Activated CD4-positive, alpha-beta T cell treated with anti-CD3 and anti-CD28 coated beads, Interleukin-2, amount 50 U/mL, for 16 hours (primary cell): ENCODE measurements around the gene ME2.
"Not testable (repeated sequence)": the region's sequence is repeated elsewhere in the genome, so short reads cannot be mapped to it uniquely, and the experiment has no call there.

Experiments used
- DNase-seq: peaks from one replicate; pipeline ENCODE4 v3.0.0-alpha.2; 2020

ME2 gene

DNA sequence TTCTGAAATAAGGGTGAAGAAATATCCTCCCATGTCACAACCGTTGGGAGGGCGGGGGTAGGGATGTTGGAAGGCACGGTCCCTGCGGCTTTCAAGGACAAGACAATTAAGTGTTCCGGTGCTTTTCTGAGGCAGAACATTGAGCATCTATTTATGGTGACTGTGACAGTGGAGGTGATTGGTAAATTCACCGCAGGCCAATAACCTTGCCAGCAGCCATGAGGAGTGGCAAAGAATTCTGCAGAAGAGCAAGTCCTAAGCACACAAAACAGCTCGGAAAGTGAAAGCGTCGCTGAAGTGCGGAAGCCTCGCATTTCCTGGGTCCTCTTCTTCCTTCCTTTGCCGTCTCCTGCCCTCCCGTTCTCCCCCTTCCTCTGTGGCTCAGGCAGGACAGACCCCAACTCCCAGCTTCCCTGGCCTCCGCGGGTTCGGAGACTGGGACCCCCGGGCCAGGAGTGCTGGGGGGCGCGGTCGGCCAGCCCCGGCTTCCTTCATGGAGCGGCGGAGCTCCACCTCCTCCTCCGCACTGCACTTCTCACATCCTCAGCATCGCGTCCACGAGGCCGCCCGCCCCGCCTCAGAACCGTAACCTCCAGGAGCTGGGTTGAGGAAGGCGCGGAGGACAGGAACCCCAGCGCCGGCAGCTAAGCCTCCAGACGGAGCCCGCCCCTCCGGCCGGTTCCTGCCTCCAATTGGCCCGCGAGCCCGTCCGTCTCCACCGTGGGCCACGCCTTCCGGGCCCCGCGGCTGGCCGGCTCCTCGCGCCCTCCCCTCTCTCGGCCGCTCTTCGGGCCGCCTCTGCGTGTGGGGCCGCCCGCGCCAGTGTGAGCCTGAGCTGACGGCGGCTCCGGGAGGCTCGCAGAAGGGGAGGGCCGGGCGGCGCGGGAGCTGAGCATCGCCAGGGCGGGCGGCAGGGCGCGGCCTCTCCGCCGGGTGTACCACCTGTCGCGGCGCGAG is at the start of gene ME2:
Gene ME2, plus strand, starts transcription at position 774 of the 957 bp plus-strand sequence. CDS start 16,703 bp downstream, outside the sequence.
- peak; percentile 95 for DNase-seq

DNA sequence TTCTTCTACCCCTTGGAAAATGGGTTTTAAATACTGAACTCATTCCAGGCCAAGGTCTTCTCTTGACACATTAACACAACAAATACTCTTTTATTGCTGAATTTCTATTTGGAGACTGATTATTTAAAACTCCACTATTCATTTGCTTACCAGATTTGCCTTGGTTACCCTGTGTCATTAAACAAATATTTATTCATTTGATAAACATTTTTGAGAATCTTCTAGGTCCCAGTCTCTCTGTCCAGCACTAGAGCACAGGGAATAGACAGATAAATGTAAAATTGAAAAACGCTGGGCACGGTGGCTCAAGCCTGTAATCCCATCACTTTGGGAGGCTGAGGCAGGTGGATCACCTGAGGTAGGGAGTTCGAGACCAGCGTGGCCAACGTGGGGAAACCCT is 49.3 kb upstream of the ME2 start:
- no peak for DNase-seq

DNA sequence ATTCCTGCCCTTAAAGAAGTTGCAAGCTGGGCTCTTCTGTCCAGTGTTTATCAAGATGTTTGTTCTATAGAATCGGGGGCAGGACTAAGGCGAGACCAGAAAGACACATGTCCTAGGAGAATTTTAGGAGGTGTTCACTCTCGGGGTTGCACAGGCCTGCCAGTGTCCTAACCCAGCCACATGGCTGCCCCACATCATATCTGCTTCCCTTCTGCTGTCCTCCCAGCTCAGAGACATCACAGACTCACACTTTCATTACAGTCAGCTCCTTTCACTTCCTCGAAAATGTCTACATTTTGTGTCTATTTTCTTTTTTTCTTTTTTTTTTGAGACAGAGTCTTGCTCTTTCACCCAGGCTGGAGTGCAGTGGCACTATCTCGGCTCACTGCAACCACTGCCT is 48.4 kb upstream of the ME2 start:
- no peak for DNase-seq

DNA sequence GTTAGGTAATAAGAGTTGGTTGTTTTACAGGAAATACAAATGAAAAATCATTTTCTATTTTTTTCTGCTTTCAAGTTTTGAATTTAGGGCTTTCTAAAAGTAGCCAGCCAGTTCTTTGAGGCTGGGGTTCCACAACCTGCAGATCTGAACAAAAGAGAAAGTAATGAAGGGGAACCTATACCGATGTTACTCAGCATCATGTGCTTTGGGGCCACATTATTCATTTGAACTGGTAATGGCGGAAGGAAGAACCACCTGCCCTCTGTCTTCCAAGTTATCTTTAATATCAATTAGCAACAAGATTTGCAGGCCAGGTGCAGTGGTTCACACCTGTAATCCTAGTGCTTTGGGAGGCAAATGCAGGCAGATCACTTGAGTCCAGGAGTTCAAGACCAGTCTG is 46.2 kb upstream of the ME2 start:
- DNase-seq: no peak

DNA sequence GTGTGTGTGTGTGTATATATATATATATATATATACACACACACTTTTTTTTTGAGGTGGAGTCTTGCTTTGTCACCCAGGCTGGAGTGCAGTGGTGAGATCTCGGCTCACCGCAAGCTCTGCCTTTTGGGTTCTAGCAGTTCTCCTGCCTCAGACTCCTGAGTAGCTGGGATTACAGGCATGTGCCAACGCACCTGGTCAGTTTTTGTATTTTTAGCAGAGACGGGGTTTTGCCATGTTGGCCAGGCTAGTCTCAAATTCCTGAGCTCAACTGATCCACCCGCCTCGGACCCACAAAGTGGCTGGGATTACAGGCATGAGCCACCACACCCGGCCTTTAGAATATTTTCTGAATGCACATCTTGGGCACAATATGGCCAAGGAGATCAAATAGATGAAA is 45.4 kb upstream of the ME2 start:
- DNase-seq: not testable (repeated sequence)

DNA sequence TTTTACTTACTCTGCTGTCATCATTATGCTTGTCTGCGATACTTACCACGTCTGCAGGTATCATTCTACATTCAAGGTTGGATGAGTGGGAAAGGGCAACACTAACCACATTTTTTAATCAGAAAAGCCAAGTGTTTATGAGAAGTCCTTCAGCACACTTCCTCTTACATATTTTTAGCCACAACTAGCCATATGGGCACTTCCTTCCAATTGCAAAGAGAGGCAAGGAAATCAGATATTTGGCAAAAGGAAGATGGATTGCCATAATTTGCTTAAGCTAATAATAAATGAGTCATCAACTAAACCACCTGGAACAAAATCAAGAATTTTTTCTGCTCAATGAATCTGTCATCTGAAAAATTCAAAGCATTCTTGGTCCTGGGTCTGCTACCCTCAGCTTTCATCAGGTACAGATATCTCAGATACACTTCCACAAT is 42.4 kb upstream of the ME2 start:
- no peak for DNase-seq

DNA sequence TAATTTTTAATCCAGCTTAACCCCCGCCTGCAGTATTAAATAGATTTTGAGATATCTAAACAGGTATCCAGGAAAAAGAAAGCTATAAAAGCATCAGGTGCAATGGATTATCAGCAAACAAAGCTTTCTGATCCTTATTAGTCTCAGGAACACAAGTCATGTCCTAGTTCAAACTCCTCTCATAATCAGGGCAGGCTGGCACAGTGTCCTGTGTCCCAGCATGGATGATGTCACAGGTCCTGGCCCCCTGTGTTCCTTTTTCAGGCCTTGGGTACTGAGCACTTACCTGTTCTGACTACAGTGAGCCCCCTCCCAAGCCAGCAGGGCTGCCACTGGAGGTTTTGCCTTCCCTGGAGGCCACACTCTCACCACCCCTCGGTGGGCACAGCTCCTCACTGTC is 39.6 kb upstream of the ME2 start:
- DNase-seq: no peak

DNA sequence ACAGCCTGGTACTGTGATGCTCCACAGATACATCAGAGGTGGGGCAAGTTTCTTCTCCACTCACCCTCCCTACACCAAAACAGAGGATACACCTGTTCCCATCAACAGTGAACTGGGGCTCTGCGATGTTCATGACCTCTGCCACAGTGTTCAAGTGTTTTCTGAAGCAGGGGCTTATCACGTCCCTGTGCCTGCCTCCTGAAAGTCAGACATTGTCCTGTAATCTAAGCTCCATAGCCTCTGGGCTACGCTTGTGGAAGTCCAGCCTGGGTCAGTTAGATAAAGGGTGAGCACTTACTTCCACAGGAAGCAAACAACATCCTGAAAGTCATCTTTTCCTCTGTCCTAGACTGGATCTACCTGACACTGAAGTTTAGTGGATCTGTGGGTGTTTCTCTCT is 38.9 kb upstream of the ME2 start:
- no peak for DNase-seq

DNA sequence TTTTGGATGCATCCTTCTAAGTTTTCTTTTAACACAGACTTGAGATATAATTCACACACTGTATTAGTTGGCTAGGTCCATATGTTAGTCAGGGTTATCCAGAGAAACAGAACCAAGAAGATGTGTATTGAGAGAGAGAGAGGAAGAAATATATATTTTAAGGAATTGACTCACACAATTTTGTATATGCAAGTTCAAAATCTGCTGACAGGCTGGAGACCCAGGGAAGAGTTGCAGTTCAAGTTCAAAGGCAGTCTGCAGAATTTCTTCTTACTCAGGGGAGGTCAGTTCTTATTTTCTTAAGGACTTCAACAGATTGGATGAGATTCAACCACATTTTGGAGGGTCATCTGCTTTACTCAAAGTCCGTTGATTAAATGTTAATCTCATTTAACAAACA is 36.1 kb upstream of the ME2 start:
- DNase-seq: no peak

DNA sequence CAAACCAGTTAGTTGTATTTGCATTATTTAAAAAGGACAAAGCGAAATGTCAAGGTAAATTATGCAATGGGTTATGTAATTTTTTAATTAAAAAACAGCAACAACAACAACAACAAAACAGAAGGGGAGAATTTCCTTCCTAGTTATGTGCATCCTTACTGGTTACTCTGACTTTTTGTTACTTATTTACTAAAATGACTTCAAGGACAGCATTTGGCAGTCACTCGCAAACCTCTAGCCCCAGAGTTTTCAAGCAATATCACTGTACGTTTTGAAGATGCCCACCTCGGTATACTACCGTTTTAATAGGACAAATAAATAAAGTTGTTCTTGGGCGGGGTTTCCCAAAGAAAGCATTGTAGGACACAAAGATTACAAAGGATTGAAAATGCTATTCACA is 34.4 kb upstream of the ME2 start:
- no peak for DNase-seq

DNA sequence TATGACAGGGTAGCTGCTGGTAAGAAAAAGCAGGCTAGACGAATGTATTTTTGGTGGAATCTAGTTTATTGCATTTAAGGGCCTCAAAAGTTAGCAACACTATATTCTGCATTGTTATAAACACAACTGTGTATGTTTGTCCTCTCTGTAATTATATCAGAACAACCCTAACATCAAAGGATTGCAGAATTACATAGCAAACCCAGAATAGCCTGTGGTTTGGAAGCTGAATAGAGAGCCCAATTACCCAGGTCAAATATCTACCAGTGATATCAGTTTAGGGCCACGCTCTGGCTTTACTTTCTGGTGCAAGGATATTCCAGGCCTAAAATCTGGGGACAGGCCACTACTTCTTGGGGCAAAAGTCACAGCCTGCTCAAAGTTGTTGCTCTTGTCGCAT is 34.0 kb upstream of the ME2 start:
- DNase-seq: no peak

DNA sequence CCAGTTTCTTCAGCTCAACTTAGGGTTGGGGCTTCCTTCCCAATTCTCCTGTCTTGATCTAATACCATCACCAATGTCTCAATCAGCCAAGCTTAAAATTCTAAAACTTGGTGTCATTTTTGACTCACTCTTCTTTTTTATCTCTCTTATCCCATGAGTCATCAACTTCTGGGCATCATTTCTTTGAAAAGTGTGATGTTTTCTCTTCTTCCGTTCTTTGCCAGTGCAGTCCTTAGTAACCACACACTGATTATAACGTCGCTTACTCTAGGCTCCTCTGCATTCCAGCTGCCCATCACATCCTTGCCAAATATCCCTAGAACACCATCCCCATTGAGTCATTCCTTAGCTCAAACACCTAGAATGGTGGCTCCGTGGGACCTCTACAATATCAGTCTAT is 31.7 kb upstream of the ME2 start:
- no peak for DNase-seq

DNA sequence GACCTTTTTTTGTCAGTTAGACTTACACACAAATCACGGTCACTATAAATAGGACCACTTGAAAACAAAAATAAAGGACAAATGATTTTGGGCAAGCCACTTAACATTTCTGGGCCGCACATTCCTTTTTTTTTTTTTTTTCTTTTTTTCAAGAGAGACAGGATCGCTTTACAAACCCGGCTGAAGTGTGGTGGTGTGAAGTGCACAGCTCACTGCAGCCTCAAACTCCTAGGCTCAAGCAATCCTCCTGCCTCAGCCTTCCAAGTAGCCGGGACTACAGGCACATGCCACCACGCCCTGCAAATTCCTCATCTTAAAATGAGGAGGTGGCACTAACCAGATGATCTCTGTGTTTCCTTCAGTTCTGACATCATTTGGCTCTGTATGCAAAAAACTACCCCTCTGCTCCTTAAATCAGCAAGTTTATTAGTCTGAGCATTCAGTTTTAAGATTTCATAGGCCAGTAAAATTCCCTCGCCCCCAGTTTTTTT is 30.8 kb upstream of the ME2 start:
- DNase-seq: no peak

DNA sequence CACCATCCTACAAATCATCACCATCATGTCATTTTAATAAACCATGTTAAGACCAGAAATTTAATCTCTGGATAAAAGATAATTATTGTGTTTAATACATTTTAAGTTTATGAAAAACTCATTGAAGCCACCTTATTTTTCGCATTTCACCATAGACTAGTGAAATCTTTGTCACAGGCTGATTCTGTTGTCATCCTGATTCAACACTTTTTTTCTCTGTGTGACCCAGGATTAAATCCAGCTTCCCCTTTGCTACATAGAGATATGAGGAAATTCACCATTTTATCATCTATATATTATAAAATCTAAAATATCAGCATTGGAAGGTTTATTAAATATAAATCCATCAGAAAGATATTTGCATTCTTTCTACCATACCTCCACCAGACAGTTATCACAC is 29.9 kb upstream of the ME2 start:
- no peak for DNase-seq

DNA sequence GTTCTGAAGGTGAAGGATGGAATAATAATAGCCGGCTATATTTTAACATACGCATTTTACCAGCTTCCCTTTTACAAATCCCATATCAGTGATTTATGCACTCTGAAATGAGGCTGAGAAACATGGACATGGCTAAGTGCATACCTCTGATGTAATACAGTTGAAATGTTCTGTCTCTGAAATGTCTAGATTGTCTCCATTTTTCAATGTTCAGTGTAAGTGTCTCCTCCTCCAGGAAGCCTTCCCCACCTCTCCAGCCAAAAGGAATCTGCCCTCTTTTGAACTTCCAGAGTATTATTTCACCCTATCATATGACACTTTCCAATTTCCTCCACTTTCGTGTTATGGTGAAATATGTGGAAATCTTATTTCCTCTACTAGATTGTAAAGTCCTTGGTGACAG is 29.5 kb upstream of the ME2 start:
- no peak for DNase-seq

DNA sequence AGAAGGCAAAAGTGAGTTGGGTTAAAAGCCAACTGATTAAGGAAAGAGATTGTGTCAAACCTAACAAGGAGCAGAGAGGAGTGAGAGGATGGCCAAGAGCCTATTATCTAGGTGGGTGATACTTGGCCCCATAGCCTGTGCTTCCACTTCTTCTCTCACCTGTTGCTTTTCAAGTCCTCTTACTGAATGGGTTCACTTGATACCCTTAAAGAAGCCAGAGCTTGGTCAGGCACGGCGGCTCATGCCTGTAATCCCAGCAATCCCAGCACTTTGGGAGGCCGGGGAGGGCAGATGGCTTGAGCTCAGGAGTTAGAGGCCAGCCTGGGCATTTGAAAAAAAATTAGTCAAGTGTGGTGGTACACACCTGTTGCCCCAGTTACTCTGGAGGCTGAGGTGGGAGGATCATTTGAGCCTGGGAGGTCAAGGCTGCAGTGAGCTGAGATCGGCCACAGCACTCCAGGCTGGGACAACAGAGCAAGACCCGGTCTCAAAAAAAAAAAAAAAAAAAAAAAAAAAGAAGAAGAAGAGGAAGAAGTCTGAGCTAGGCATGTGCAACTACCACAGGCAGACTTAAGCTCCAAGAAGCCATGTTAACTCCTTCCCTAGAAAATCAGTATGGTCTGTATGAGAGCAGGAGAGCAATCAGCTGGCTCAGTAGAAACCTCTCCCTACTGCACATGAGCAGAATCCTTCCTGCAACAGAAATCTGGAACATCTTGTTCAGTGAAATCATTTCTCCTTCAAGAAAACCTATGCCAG is 28.4 kb upstream of the ME2 start:
- DNase-seq: no peak

DNA sequence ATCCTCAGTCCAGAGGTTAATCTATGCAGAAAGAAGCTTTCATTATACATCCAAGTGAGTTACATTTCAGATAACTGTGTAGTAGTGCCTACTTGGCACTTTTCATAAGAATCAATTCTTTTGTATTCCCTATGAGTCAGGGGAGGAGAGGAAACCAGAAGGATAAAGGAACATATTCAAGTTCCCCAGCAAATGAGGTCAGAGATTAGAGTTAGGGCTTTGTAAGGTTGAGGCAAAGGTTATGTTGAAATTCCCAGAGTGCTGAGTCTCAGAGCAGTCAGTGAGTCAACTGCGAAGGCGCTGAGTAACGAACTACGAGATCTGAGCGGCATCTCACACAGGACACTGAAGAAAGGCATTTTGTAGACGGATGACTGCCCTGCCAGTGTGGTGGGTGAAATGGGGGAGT is 25.1 kb upstream of the ME2 start:
- DNase-seq: no peak

DNA sequence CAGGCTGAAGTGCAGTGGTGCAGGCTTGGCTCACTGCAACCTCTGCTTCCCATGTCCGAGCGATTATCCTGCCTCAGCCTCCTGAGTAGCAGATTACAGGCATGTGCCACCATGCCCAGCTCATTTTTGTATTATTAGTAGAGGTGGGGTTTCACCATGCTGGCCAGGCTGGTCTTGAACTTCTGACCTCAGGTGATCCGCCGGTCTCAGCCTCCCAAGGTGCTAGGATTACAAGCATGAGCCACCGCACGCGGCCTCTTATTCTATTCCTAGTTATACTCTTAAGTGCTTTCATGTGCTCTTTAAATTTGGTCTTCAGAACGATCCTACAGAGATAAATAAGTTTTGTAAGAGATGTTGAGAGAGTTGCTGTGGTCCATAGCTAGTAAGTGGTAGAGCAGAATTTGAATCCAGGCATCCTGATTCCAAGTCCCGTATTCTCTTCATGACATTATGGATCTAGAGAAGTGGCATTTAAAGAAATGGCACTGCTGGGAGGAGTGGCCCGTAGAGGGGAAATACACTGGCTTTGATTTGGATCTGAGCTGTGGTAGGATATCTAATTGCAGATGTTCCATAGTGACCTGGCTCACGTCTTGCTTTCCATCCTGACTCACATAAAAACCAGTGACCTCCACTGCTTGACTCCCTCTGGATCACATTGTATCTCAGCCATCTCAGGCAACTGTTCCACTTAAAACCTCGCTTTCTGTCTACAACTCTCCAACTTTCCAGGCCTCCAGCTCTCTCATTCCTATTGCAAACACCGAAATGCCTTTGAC is 22.8 kb upstream of the ME2 start:
- no peak for DNase-seq

DNA sequence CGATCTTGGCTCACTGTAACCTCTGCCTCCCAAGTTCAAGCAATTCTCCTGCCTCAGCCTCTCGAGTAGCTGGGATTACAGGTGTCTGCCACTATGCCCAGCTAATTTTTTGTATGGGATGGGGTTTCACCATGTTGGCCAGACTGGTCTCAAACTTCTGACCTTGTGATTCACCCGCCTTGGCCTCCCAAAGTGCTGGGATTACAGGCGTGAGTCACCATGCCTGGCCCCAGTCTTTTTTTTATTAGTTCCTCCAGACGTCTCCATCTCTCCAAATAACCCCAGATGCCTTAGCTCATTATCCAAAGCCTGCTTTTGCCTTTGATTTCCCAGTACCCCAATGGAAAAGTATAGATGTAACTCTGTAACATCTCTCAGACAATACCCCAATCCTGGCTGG is 21.8 kb upstream of the ME2 start:
- not testable (repeated sequence) for DNase-seq

DNA sequence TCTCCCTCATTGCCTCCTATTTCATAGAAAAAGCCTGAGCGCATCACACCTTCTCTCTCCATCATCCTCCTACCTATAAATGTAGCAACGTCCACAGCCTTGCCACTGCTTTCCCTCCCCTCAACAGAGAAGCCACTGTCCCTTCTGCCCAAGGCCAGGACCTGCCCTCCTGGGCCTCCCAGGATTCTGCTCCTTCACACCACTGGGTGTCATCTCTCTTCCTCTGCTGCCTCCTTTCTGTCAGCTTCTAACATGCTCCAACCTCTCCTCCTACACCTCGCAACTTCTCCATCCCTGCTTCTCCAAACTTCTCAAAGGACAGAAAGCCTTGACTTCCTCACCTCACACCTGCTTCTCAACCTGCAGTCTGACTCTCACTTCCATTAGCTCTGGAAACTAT is 21.2 kb upstream of the ME2 start:
- no peak for DNase-seq

DNA sequence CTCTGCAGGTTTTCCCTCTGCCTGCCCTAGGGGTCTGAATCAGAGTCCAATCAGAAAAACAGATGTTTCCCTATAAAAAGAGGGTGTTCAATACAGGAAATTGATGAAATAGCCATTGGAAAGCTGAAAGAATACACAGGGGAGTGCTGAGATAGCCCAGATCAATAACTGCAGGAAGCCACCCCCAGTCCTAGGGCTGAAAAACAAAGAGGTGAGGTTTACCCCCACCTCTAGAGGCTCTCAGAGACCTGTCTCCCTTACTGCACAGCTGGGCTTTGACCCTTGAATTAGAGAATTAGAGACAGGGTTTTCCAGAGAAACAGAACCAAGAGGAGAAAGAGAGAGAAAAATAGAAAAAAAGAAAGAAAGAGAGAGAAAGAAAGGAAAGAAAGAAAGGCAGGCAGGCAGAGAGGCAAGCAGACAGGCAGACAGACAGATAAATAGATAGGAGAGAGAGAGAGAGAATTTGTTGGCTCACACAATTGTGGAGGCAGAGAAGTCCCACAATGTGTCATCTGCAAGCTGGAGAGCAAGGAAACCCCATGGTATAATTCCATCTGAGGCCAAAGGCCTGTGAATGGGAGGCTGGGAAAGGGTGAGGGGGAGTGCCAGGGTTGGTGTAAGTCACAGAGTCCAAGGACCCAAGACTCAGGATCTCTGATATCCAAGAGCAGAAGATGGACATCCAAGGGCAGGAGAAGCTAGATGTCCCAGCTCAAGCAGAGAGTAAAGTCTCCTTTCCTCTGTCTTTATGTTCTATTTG is 18.9 kb upstream of the ME2 start:
- no peak for DNase-seq

DNA sequence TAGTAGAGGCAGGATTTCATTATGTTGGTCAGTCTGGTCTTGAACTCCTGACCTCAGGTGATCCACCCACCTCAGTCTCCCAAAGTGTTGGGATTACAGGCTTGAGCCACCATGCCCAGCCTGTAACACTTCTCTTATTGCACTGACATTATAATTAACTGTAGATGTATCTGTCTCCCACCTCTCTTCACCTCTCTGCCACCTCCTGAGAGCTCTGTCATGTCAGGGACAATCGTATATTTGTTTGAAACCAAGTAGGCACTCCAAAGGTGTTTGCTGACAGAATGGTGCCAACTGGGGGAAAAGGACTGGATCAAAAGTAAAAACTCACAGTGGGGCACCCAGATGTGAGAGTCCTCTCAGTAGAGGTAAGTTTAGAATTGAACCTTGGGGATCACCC is 17.3 kb upstream of the ME2 start:
- no peak for DNase-seq
